HG02870 (cell line): ENCODE measurements around the gene GPR85.
"Not testable (repeated sequence)": the region's sequence is repeated elsewhere in the genome, so short reads cannot be mapped to it uniquely, and the experiment has no call there.

Experiments used
- ATAC-seq: cut with Tn5 transposase; IDR thresholded peaks from one replicate; pipeline ENCODE4 v1.9.1; 2021; ENCODE audit warnings: mild to moderate bottlenecking, moderate library complexity; ENCODE audit not compliant: unreplicated experiment

The GPR85 gene

GRCh38 chr7:113086431-113086888 lies at the start of gene GPR85:
GPR85 (minus strand) TSS chr7:113086827; CDS start chr7:113084721, 2,106 bp downstream.
- peak; percentile 73 for ATAC-seq

DNA sequence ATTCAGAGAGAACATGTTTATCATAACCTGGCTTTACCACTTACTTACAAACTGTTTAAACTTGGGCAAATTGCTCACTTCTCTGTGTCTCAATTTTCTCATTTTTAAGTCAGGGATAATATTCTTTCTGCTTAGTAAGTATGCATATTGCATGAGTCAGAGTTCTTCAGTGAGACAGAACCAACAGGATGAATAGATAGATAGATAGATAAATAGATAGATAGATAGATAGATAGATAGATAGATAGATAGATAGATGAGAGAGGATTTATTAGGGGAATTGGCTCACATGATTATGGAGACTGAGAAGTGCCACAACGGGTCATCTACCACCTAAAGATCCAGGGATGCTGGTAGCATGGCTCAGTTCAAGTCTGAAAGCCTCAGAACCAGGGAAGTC lies 47.4 kb upstream of the GPR85 start:
- ATAC-seq, result no peak

DNA sequence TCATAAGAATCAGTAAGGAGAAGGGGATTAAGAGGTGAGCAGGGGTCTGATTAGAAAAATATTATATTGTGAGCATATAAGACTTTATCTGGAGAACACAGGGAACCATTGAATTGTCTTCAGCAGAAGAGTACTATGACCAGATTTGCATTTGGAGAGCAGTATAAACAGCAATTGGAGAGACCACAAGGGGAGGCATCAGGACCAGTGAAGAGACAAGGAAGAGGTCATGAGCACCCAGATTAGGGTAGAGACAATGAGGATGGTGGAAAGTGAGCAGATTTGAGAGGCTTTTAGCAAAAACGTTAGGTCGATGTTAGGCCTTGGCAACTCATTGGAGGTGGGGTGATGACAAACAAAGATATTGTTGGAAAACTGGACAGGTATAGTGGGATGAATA lies 44.7 kb upstream of the GPR85 start:
- ATAC-seq, result no peak

DNA sequence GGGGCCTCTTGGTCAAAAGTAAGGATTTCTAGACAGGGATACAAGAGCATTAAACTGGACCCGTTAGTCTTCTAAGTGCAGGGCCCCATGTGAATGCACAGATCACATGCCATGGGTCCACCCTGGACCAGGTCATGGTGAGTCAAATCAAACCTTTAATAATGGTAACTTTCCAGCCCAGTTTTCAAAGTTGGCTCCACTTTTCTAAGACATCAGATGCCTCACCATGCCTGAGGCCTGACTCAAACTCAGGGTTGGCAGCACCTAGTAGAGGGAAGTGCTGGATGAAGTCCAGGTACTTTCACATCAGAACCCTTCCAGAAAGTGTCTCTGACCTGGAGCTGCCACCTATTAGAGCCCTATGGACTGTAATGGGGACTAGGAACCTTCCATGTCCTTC lies 41.4 kb upstream of the GPR85 start:
- ATAC-seq, result no peak

DNA sequence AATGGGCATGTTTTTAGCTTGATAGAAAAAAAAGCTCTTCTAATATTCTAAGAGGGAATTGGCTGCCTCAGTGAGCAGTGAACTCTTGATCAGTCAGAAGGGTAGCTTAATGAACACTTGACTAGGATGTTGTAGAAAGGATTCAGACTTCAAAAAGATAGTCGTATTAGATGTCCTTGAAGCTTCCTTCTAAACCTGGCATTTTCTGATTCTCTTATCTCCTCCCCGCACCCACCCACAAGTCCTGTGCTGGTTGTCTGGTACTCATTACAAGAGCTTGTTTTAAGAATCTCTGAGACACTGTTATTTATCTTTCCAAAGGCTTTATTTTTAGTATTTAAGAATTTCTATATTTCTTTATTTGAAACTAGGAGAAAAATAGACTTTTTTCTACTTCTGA lies 39.1 kb upstream of the GPR85 start:
- no peak for ATAC-seq

- ATAC-seq, result peak; percentile 32
Measured at GRCh38 chr7:113122744-113123143, 36.1 kb upstream of the GPR85 start.

DNA sequence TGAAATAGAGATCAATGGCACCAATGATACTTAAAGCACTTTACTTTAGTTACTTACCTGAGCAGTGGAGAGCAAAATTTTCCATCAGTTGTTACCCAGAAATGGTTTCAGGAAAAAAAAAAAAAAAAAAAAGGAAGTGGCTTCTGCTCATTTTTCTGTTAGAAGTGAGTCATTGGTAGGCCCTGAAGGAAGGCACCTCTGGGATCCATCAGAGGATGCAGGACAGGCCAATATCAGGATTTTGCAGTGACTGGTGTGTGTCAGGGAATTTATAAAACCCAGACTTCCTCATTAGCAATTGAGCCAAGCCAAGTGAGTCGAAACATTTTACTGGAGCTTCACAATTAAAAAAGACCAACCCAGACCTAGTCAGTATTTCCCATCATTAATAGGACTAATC lies 34.0 kb upstream of the GPR85 start:
- ATAC-seq, result no peak

DNA sequence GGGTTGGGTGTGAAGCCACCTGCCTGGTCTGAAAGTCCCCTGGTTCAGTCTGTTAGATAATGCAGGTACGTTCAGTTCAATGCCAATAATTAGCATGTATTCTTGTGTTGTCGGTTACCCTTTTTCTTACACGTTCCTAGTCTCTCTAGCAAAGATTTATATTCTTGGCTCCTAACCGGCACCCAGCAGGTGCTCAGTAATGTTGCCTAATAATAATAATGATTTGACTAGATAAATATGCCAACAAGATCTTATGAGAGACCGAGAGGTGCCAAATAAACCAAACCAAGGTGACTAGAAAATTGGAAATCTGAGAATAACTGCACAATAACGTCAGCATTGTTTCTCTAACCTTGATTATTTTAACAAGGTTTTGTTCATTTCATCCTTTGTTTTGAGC lies 32.8 kb upstream of the GPR85 start:
- ATAC-seq, result no peak

GRCh38 chr7:113118074-113118959 lies 31.7 kb upstream of the GPR85 start, which contains the start of gene SMIM30:
SMIM30 (minus strand) TSS chr7:113118554; CDS start chr7:113117578, 976 bp downstream.
- ATAC-seq, result peak; percentile 97

DNA sequence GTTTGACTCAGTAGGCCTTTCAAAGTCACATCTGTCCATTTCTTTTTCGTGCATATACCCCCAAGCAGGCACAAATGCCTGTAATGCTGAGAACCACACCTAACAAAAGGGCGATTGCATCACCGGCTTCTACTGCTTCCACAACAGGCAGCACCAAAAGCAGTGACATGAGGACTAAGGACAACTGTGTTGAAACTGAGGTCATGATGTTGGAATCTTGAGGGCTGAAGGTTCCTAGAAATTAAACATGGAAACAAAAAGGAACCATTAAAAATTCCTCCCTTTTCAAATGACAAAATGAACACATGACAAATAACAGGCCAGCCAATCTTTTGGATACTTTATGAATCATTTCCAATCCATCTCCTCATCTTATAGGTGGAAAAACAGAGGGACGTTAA lies 30.7 kb upstream of the GPR85 start:
- ATAC-seq, result not testable (repeated sequence)

DNA sequence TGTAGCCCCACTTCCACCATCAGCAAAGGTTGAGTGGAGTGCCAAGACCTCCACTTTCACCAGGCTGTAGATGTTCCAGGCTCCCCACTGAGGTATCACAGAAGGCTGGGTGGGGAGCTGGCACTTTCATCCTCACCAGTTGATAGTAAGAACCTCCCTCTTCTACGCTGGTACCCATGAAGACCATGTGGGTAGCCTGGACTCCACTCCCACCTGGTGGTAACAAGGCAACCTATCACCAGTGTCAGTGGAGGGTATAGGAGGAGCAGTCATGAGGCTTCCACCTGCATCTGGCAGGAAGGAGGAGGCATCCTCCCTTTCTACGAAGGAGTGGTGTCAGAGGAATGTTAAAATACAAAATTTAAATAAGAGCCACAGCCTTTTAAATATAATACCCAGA lies 27.3 kb upstream of the GPR85 start:
- ATAC-seq, result peak; percentile 29

DNA sequence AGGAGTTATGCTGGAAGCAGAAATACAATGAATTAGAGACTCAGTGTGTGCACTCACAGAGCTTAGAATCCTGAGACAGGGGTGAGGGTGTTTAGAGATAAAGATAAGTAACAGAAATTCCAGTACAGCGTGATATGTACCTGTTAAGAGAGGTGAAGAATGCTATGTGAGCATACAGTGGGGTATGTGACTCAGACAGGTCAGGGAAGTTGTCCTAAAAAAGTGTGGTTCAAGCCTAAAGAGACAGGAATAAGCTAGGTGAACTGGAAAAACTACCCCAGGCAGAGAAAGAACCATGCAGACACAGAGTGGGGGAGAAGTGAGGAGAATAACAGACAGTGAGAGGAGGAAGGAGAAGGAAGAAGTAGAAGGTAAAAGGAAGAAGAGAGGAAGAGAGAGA lies 23.1 kb upstream of the GPR85 start:
- ATAC-seq, result no peak

- ATAC-seq, result no peak
Measured at GRCh38 chr7:113100121-113100603, 13.5 kb upstream of the GPR85 start.

DNA sequence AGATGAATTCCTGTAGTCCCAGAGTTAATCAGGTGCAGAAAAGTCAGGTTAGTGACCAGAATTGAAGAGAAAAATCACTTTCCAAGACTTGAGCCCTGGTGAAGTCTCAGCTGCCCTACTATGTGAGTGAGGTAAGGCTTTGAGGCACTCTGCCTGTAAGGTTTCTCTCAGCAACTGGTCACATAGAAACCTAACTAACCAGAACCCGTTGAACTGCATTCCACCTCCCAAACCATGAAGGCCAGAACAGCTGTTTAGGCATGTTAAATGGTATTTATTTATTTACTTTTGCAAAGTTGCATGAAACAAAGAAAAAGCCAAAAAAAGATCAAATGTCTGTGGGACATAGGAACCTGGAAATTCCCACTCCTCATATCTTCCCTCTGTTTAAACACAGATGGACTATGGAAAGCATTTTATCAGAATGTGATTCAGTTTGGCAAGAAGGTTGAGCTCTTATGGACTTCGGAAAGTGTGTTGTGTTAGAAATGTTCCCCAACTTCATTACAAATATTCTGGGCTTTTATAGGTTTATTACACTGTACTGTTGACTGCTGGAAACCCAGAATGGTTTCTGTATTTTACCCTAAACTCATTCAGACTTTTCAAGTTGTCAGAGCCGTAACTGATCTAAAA lies 12.8 kb upstream of the GPR85 start:
- no peak for ATAC-seq

GRCh38 chr7:113094517-113095249 lies 8.1 kb upstream of the GPR85 start:
- ATAC-seq, result no peak

DNA sequence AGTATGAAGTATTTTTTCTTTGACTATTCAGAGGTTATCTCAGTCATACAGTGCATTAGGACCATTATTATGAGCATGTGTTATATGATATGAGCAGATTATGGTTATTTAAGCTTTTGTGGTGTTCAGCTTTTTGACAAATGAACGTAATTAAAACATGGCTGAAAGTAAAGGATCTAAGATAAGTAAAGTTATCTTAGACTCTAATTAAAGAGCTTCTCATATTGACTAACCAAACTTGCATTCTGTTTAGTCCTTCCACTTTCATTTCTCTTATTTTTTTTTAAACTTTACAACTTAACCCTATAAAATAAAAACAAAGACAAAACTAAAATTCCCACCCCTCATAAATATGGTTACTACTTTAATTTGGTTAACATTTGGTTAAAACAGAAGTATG lies 6.9 kb upstream of the GPR85 start:
- ATAC-seq, result peak; percentile 52

GRCh38 chr7:113092762-113093161 lies 6.1 kb upstream of the GPR85 start:
- ATAC-seq, result no peak

DNA sequence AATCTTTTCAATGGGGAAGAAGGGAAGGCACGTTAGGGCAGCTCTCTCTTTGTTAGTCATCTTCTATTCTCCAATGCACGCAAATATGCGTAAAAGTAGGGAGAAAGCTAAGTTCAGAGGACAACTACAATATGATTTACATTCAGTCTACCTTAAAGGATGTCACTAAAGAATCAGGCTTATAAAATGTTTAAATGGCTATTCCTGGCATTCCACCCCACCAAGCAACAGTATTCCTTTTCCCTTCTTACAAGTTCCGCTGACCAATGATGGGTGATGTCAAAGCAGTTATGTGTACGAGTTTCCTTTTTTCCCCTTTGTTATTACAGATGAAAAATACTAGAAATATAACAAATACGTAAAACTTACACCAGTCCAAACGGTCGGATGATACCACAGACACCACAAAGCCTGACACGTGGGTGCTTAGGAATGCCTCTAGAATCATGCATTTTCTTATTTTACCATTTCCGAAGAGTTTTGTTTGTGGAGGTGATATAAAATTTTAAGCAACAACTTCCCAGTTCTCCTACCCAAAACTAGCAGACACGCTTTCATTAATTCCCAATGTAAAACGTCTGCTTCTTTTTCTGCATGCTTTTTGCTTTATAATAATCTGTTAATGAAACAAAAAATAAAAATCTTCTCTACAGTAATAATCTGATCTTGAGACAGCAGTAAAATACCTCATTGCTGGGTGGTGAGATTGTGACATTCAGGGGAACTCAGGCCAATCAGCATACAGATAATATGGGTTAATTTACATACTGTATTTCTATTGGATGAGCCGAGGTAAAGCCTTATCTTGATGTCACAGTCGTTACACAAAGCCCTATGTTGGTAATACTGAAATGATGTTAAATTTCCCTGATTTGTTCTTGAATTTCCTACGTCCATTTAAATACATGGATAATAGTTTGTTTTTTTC lies 708 bp upstream of the GPR85 start:
- ATAC-seq, result no peak

DNA sequence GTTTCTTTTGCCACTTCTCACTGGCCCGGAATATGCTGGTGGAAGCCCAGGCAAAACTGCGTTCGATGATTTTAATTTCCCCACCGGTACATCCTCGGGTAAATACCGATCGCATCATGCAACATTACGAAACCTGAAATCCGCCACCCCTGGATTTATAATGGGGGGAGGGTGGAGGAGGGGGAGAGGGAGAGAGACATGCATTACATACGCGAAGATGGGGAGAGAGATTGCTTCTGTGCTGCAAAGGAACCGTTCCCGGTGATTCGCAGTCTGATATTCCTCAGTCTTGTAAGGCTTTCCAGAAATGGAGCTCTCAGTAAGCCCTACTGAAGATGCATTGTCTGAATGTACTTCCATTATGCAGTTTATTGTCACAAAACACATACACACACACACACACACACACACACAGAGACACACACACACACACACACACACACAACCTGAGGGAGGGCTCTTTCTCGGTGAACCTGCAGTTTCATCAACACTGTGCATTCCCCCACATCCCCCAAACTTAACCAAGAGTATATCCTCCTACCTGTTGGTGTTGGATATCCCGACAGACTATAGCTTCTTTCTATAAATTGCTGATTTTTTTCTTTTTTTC lies 741 bp downstream of the GPR85 start:
- peak; percentile 9 for ATAC-seq
